Measurements from ENCODE around the gene TSHZ2.

GRCh38 chr20:53081916-53082863 is 110.0 kb downstream of the TSHZ2 start:
- TF ChIP-seq POLR2AphosphoS5 (IDR thresholded peaks at IDR 0.05; ENCODE audit: low read depth, low read length) = no peak
- no peak for TF ChIP-seq TAF1 (IDR thresholded peaks at IDR 0.05; ENCODE audit: borderline replicate concordance, insufficient read depth, low read length)

All from PFSK-1 (cell line).